ENCODE measurements around the gene ABLIM1.

- TF ChIP-seq POLR2AphosphoS5 (IDR thresholded peaks at IDR 0.05; ENCODE audit: low read depth, low read length) (no peak), REST (IDR thresholded peaks at IDR 0.05; ENCODE audit: insufficient read depth in 1 of 2, low read depth in 2 of 2, low read length in 2 of 2) (no peak), SIN3A (IDR thresholded peaks at IDR 0.05; ENCODE audit: borderline replicate concordance, insufficient read depth, low read length) (no peak), TAF1 (IDR thresholded peaks at IDR 0.05; ENCODE audit: borderline replicate concordance, insufficient read depth, low read length) (no peak), FOXP2 (optimal IDR thresholded peaks at IDR 0.05; ENCODE audit: borderline replicate concordance, extremely low read depth, extremely low read length, insufficient read depth) (no peak)
Measured at GRCh38 chr10:114581071-114581470, 77.0 kb downstream of the ABLIM1 start.
